Measurements from ENCODE around the gene DPAGT1.
"Not testable (repeated sequence)": the region's sequence is repeated elsewhere in the genome, so short reads cannot be mapped to it uniquely, and the experiment has no call there.

Gene DPAGT1

GRCh38 chr11:119093942-119094815 is 7.5 kb downstream of the DPAGT1 start:
- DNase-seq (ENCODE audit: low read depth), result no peak

GRCh38 chr11:119092880-119093842 is 8.5 kb downstream of the DPAGT1 start:
- no peak for DNase-seq (ENCODE audit: low read depth)

GRCh38 chr11:119091966-119092879 is 9.4 kb downstream of the DPAGT1 start:
- DNase-seq (ENCODE audit: low read depth), result no peak

GRCh38 chr11:119091178-119091577 is 10.5 kb downstream of the DPAGT1 start:
- DNase-seq (ENCODE audit: low read depth), result no peak

- DNase-seq (ENCODE audit: low read depth), result no peak
These were observed 12.3 kb downstream of the DPAGT1 start for GRCh38 chr11:119089319-119089718.

GRCh38 chr11:119088406-119088805 is 13.2 kb downstream of the DPAGT1 start:
- DNase-seq (ENCODE audit: low read depth), result no peak

GRCh38 chr11:119087747-119088241 is 13.9 kb downstream of the DPAGT1 start:
- DNase-seq (ENCODE audit: low read depth), result no peak

GRCh38 chr11:119087123-119087522 is 14.5 kb downstream of the DPAGT1 start:
- DNase-seq (ENCODE audit: low read depth), result no peak

- DNase-seq (ENCODE audit: low read depth), result no peak
These were observed 16.2 kb downstream of the DPAGT1 start for GRCh38 chr11:119085437-119085847.

- DNase-seq (ENCODE audit: low read depth), result peak; percentile 83
These were observed 16.8 kb downstream of the DPAGT1 start, which contains the start of gene HMBS for GRCh38 chr11:119084663-119085436. HMBS (plus strand) TSS chr11:119084881; CDS start chr11:119085034, 153 bp downstream.

GRCh38 chr11:119081682-119082260 is 19.9 kb downstream of the DPAGT1 start:
- no peak for DNase-seq (ENCODE audit: low read depth)

GRCh38 chr11:119078675-119079420 is 22.8 kb downstream of the DPAGT1 start:
- no peak for DNase-seq (ENCODE audit: low read depth)

- DNase-seq (ENCODE audit: low read depth), result no peak
These were observed 23.8 kb downstream of the DPAGT1 start for GRCh38 chr11:119077839-119078238.

- DNase-seq (ENCODE audit: low read depth), result peak; percentile 88
These were observed 34.1 kb downstream of the DPAGT1 start, which contains the start of gene VPS11 for GRCh38 chr11:119067371-119068222. VPS11 (plus strand) TSS chr11:119067818; CDS start chr11:119067824, 6 bp downstream.

- no peak for DNase-seq (ENCODE audit: low read depth)
These were observed 36.3 kb downstream of the DPAGT1 start for GRCh38 chr11:119065369-119065768.

- DNase-seq (ENCODE audit: low read depth), result no peak
These were observed 38.9 kb downstream of the DPAGT1 start for GRCh38 chr11:119062779-119063178.

- no peak for DNase-seq (ENCODE audit: low read depth)
These were observed 40.4 kb downstream of the DPAGT1 start for GRCh38 chr11:119061256-119061655.

- DNase-seq (ENCODE audit: low read depth), result not testable (repeated sequence)
These were observed 42.5 kb downstream of the DPAGT1 start for GRCh38 chr11:119059128-119059527.

All from HS-5 (cell line).